ENCODE results near the gene RAB11FIP3.
A peak's percentile ranks its signal among the peaks of the same experiment; 100 is the strongest.

DNA sequence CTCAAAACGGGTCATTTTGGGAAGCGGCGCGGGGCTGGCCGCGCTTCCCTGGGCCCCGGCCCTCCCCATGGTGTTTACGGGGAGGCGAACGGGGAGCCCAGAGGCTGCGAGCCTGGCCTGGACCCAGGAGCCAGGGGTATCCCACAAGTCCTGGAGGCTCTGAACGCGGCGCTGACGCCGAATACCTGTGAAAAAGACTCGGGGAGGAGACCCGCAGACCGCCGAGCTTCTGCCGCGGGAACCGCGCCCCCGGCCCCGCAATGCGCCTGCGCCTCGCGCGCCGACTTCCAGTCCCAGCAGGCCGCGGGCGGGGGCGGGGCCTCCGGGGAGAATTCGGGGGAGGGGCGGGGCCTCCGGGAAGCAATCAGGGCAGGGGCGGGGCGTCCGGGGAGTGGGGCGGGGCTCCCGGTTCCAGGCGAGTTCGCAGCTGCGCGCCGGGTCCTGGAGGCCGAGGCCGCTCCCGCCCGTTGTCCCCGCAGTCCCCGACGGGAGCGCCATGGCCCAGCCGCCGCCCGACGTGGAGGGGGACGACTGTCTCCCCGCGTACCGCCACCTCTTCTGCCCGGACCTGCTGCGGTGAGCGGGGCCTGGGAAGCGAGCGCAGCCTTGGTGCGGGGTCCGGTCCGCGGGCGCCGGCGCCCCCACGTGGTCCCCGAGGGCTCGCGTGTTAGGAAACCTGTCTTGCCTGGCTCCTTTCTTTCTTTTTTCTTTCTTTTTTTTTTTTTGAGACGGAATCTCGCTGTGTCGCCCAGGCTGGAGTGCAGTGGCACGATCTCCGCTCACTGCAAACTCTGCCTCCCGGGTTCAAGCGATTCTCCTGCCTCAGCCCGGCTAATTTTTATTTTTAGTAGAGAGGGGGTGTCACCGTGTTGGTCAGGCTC is 23.7 kb upstream of the RAB11FIP3 start, which contains the start of gene DECR2:
- TF ChIP-seq POLR2A (IDR thresholded peaks at IDR 0.05; ENCODE audit: borderline replicate concordance, extremely low read depth, insufficient read depth, insufficient read length), result peak; percentile 35
- TF ChIP-seq, protein P1, sequence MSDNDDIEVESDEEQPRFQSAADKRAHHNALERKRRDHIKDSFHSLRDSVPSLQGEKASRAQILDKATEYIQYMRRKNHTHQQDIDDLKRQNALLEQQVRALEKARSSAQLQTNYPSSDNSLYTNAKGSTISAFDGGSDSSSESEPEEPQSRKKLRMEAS (IDR thresholded peaks at IDR 0.05), result peak; percentile 36; the same call in 1 of the 2 replicates
- TF ChIP-seq, protein P2, sequence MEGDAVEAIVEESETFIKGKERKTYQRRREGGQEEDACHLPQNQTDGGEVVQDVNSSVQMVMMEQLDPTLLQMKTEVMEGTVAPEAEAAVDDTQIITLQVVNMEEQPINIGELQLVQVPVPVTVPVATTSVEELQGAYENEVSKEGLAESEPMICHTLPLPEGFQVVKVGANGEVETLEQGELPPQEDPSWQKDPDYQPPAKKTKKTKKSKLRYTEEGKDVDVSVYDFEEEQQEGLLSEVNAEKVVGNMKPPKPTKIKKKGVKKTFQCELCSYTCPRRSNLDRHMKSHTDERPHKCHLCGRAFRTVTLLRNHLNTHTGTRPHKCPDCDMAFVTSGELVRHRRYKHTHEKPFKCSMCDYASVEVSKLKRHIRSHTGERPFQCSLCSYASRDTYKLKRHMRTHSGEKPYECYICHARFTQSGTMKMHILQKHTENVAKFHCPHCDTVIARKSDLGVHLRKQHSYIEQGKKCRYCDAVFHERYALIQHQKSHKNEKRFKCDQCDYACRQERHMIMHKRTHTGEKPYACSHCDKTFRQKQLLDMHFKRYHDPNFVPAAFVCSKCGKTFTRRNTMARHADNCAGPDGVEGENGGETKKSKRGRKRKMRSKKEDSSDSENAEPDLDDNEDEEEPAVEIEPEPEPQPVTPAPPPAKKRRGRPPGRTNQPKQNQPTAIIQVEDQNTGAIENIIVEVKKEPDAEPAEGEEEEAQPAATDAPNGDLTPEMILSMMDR (IDR thresholded peaks at IDR 0.05 in 2 of 3, conservative IDR thresholded peaks at IDR 0.05 in 1 of 3; ENCODE audit: borderline replicate concordance in 1 of 3, insufficient read depth in 1 of 3, low read depth in 2 of 3, low read length in 2 of 3), result 0 out of 6 replicates have a peak, but pooled peaks of 1 of the 3 experiments have one; percentile 21
- TF ChIP-seq ZNF274 (IDR thresholded peaks at IDR 0.05; ENCODE audit: low read depth, low read length), result no peak
- TF ChIP-seq POLR2AphosphoS5 (IDR thresholded peaks at IDR 0.05; ENCODE audit: low read depth, low read length), result peak; percentile 66
- TF ChIP-seq, protein P3, sequence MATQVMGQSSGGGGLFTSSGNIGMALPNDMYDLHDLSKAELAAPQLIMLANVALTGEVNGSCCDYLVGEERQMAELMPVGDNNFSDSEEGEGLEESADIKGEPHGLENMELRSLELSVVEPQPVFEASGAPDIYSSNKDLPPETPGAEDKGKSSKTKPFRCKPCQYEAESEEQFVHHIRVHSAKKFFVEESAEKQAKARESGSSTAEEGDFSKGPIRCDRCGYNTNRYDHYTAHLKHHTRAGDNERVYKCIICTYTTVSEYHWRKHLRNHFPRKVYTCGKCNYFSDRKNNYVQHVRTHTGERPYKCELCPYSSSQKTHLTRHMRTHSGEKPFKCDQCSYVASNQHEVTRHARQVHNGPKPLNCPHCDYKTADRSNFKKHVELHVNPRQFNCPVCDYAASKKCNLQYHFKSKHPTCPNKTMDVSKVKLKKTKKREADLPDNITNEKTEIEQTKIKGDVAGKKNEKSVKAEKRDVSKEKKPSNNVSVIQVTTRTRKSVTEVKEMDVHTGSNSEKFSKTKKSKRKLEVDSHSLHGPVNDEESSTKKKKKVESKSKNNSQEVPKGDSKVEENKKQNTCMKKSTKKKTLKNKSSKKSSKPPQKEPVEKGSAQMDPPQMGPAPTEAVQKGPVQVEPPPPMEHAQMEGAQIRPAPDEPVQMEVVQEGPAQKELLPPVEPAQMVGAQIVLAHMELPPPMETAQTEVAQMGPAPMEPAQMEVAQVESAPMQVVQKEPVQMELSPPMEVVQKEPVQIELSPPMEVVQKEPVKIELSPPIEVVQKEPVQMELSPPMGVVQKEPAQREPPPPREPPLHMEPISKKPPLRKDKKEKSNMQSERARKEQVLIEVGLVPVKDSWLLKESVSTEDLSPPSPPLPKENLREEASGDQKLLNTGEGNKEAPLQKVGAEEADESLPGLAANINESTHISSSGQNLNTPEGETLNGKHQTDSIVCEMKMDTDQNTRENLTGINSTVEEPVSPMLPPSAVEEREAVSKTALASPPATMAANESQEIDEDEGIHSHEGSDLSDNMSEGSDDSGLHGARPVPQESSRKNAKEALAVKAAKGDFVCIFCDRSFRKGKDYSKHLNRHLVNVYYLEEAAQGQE (IDR thresholded peaks at IDR 0.05; ENCODE audit: low read depth), result no peak
- TF ChIP-seq RAD21 (IDR thresholded peaks at IDR 0.05; ENCODE audit: low read depth), result peak; percentile 35
- no peak for TF ChIP-seq EZH2 (IDR thresholded peaks at IDR 0.05)
- TF ChIP-seq CBX3 (IDR thresholded peaks at IDR 0.05; ENCODE audit: low read depth), result no peak
- TF ChIP-seq ZFX (IDR thresholded peaks at IDR 0.05), result peak; percentile 39; the same call in 1 of the 2 replicates
